Spleen (tissue), 11 donors: ENCODE measurements around the gene RAPGEF4. TPM values are rescaled to one million over a fixed set of nuclear protein-coding genes. Genes with fewer than 3 reads are reported as not detected.

ENCODE experiments used
- DNase-seq: peaks from one replicate; pipeline ENCODE4 v3.0.0-alpha.2; 2020
- H3K27ac ChIP-seq, 8 donors: fragments of 200-600 bp; sonication (generic) in 7 of 8; 1 replicate in 4 of 8; 2 replicates in 4 of 8; pipeline versions ENCODE4 v1.5.0 to v1.8.0; 2016 to 2021; ENCODE audit warnings: inconsistent platforms in 4 of 8, mild to moderate bottlenecking in 4 of 8, moderate library complexity in 1 of 8
- H3K27me3 ChIP-seq, 7 donors: fragments of 200-600 bp; sonication (generic) in 6 of 7; replicated peaks in 1 of 7; 1 replicate in 4 of 7; 2 replicates in 3 of 7; pipeline versions ENCODE4 v1.5.0 to v1.8.0; 2016 to 2021; ENCODE audit warnings: inconsistent platforms in 3 of 7, mild to moderate bottlenecking in 1 of 7
- H3K36me3 ChIP-seq, 6 donors: fragments of 200-600 bp; sonication (generic) in 5 of 6; 1 replicate in 4 of 6; 2 replicates in 2 of 6; pipeline versions ENCODE4 v1.5.0 to v1.8.0; 2016 to 2021; ENCODE audit warnings: inconsistent platforms in 2 of 6
- H3K4me1 ChIP-seq, 6 donors: fragments of 200-600 bp; sonication (generic) in 5 of 6; 1 replicate in 3 of 6; 2 replicates in 3 of 6; pipeline versions ENCODE4 v1.5.0 to v1.8.0; 2016 to 2021; ENCODE audit warnings: inconsistent platforms in 3 of 6
- H3K4me3 ChIP-seq, 8 donors: fragments of 200-600 bp; sonication (generic) in 7 of 8; 1 replicate in 4 of 8; 2 replicates in 4 of 8; pipeline versions ENCODE4 v1.5.0 to v1.8.0; 2016 to 2021; ENCODE audit warnings: inconsistent platforms in 4 of 8, mild to moderate bottlenecking in 4 of 8, moderate library complexity in 2 of 8
- H3K9me3 ChIP-seq, 8 donors: fragments of 200-600 bp; sonication (generic) in 7 of 8; 1 replicate in 4 of 8; 2 replicates in 4 of 8; pipeline versions ENCODE4 v1.5.0 to v1.8.0; 2016 to 2021; ENCODE audit warnings: inconsistent platforms in 4 of 8
- POLR2A ChIP-seq, 3 donors: fragments of 450-650 bp; IDR thresholded peaks; one replicate each; pipeline ENCODE4 v1.5.1; 2017; ENCODE audit warnings: antibody characterized with exemption in 3 of 3, mild to moderate bottlenecking in 1 of 3
- POLR2AphosphoS5 ChIP-seq, 3 donors: sonication (generic); formaldehyde crosslinking; IDR thresholded peaks; one replicate each; pipeline ENCODE4 v1.5.1; 2017; ENCODE audit warnings: antibody characterized with exemption in 3 of 3
- WGBS, 5 donors: extraction: QIAGEN DNeasy Blood & Tissue Kit in 3 of 5; methylation state at CpG; one replicate each; pipeline versions ENCODE4 v1.1.5 to v1.1.7; 2013 to 2018; 5-methylcytosine and 5-hydroxymethylcytosine counted together
- intact Hi-C: fragments of 100-400 bp; cut with DNase I; formaldehyde crosslinking; loops from one replicate; pipeline ENCODE4 v1.15.0; 2023; ENCODE audit warnings: low total_unique reads
- polyA plus RNA-seq, 3 donors: library from polyadenylated mRNA; stranded (reverse); fragments of 200-250 nt; gene quantifications; one replicate each; pipeline ENCODE4 v1.2.1, GENCODE V29; 2013
- total RNA-seq, 7 donors: library from RNA; depleted of rRNA in 3 of 7; stranded (reverse); fragments of >200 nt in 3 of 7; fragmentation: NEBNext Ultra II Directional in 4 of 7; extraction: Animal tissue kit (Norgen Biotek cat#: 25700) in 4 of 7; gene quantifications; one replicate each; pipeline versions ENCODE4 v1.1.0 to v1.2.1, GENCODE V29; 2016 to 2021
- TF ChIP-seq, protein P1 (sequence below), 11 experiments: fragments of 200-600 bp in 7 of 11; fragments of 450-650 bp in 4 of 11; sonication (generic) in 4 of 11; IDR thresholded peaks in 8 of 11; conservative IDR thresholded peaks in 3 of 11; 1 replicate in 7 of 11; 2 replicates in 4 of 11; pipeline versions ENCODE4 v1.4.0 to v1.8.0; 2016 to 2021; ENCODE audit warnings: antibody characterized with exemption in 11 of 11, inconsistent platforms in 4 of 11, mild to moderate bottlenecking in 1 of 11
- donor health status: healthy with polysubstance abuse.
- donor health status: DM: no; HTN: no; CAD: no; lungs with moderate emphysema.
- donor health status: DM: no; HTN: no; CAD: no.
- donor health status: Bipolar disorder and iron deficiency.
- donor health status: healthy.
- donor health status: DM: no; HTN: no; CAD: no.
- donor health status: DM: yes; HTN: yes; CAD: no.

The RAPGEF4 gene
- total and polyA plus RNA-seq, 10 donors, result 0.52 to 11.0 (median 1.9) TPM

DNA sequence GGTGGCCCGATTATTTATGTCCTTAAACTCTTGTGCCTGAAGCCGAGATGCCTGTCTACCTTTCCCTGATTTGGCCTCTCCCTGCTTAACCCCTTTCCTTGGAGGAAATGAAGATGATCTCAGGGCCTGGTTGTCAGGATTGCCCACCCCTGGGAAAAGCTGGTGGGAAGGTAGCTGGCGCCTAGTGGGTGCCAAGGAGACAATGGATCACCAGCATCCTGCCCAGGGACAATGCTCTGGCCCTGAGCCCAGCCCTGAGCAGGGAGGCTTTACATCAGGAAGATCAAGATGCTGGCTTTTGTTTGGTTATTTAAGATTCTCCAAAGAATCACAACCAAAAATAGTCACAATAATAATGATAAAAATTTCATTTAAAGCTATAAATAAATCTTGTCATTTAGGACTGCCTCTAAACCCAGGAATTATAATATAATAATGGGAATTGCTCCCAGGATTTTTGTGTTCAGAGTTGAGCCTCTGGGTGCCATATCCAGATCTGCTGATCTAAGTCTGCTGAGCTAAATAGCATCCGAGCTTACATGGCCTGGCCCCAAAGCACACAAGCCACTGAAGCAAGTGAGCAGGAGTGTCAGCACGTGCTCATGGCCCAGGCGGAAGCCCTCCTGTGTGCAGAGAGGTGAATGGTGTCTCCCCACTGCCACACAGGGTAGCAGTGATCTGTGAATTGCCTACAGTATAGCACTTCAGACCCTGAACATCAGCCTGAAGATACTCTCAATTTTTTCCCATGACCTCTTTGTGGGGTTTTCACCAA lies 282.2 kb downstream of the RAPGEF4 start:
- no peak for DNase-seq
- H3K36me3 ChIP-seq, result no peaks in the 10 kb centered on the region
- TF ChIP-seq, protein P1, sequence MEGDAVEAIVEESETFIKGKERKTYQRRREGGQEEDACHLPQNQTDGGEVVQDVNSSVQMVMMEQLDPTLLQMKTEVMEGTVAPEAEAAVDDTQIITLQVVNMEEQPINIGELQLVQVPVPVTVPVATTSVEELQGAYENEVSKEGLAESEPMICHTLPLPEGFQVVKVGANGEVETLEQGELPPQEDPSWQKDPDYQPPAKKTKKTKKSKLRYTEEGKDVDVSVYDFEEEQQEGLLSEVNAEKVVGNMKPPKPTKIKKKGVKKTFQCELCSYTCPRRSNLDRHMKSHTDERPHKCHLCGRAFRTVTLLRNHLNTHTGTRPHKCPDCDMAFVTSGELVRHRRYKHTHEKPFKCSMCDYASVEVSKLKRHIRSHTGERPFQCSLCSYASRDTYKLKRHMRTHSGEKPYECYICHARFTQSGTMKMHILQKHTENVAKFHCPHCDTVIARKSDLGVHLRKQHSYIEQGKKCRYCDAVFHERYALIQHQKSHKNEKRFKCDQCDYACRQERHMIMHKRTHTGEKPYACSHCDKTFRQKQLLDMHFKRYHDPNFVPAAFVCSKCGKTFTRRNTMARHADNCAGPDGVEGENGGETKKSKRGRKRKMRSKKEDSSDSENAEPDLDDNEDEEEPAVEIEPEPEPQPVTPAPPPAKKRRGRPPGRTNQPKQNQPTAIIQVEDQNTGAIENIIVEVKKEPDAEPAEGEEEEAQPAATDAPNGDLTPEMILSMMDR (IDR thresholded peaks at IDR 0.05 in 8 of 11, conservative IDR thresholded peaks at IDR 0.05 in 3 of 11), result no peak
- TF ChIP-seq POLR2A (IDR thresholded peaks at IDR 0.05) (no peak), POLR2AphosphoS5 (IDR thresholded peaks at IDR 0.05) (no peak)
- H3K4me1 ChIP-seq, result no peaks in the 10 kb centered on the region
- H3K27ac ChIP-seq, result no peak overlapping the region
- intact Hi-C loops, result no loop called here
- WGBS, 5 donors, result 70 to 87% (median 83%) methylated on average over 6 of the region's 6 CpGs
- no peaks in the 10 kb centered on the region for H3K27me3 ChIP-seq
- H3K9me3 ChIP-seq, result no peaks in the 10 kb centered on the region
- H3K4me3 ChIP-seq, result no peak overlapping the region

DNA sequence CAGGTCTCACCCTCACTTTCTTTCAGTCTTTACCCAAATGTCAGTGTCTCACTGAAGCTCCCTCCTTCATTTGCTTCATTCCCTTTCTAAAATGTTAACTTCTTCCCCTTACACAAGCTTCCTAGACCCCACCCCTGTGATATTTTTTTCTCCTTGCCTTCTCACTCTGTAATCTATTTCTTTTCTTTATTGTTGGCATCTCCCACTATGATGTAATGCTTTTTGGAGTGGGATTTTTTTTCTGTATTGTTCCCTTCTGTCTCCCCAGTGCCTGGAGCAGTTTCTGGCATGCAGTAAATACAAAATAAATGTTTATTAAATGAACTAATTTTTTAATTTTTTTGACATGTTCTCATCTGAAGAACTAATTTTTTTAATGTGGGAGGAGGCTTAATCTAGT lies 284.1 kb downstream of the RAPGEF4 start:
- H3K27me3 ChIP-seq, result no peaks in the 10 kb centered on the region
- H3K36me3 ChIP-seq, result no peaks in the 10 kb centered on the region
- DNase-seq, result no peak
- no peak overlapping the region for H3K4me3 ChIP-seq
- H3K9me3 ChIP-seq, result no peaks in the 10 kb centered on the region
- intact Hi-C loops, result no loop called here
- no peak overlapping the region for H3K27ac ChIP-seq
- TF ChIP-seq, protein P1 (IDR thresholded peaks at IDR 0.05 in 8 of 11, conservative IDR thresholded peaks at IDR 0.05 in 3 of 11), result no peak
- TF ChIP-seq POLR2A (IDR thresholded peaks at IDR 0.05) (no peak), POLR2AphosphoS5 (IDR thresholded peaks at IDR 0.05) (no peak)
- H3K4me1 ChIP-seq, result no peaks in the 10 kb centered on the region

DNA sequence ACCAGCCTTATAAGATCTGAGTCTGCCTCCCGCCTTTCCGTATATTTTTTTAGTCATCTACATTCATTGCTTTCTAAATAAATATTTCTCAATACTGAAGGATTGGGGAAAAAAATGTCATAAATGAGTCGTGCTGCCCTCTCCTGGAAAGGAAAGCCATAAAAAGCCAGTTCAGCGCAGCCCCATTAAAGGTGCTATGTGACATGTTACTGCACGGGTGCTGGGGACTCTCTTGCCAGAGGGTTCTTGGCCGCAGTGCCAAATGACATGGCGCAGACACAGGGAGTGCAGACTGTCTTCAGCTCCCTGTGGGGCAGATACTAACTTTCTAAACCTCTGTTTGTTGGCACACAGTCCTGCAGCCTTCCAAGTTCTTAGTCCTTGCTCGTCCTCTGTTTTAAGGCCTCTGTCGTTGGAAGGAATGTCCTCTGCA lies 286.3 kb downstream of the RAPGEF4 start:
- 67 to 78% (median 76%) methylated on average over 9 of the region's 9 CpGs for WGBS, 5 donors
- DNase-seq, result no peak
- H3K4me3 ChIP-seq, result no peak overlapping the region

DNA sequence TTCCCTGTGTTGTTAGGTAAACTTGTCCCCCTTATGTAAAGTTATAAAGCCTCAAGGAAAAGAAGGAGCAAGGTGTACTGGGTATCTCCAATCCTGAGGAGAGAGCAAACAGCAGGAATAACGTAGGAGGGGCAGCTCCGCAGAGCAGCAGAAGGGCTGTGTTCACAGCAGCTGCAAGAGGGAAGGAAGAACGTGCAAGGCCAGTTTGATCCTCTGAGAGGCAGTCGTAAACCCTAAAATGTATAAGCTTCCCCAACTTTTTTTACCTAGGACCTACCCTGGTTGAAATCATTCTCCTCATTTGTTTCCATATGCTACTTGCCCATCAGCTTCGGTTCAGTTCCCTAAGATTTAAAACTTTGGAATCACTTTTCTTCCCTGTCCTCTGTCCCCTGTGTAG lies 288.1 kb downstream of the RAPGEF4 start:
- no peaks in the 10 kb centered on the region for H3K9me3 ChIP-seq
- no peaks in the 10 kb centered on the region for H3K27me3 ChIP-seq
- TF ChIP-seq, protein P1 (IDR thresholded peaks at IDR 0.05 in 8 of 11, conservative IDR thresholded peaks at IDR 0.05 in 3 of 11), result no peak
- no peak for TF ChIP-seq POLR2AphosphoS5 (IDR thresholded peaks at IDR 0.05)
- TF ChIP-seq POLR2A (IDR thresholded peaks at IDR 0.05), result no peak
- DNase-seq, result no peak
- H3K36me3 ChIP-seq, result no peaks in the 10 kb centered on the region
- peaks cover 0 to 9% (median 0%) of the 10 kb centered on the region in 6 donors for H3K4me1 ChIP-seq
- no peak overlapping the region for H3K27ac ChIP-seq
- intact Hi-C loops, result no loop called here
- 73 to 85% (median 82%) methylated on average over 5 of the region's 5 CpGs for WGBS, 5 donors
- no peak overlapping the region for H3K4me3 ChIP-seq

More for the DNA sequence above, 286.3 kb downstream of the RAPGEF4 start:
- Histone ChIP-seq H3K27ac (no peak overlapping the region), H3K27me3 (no peaks in the 10 kb centered on the region), H3K9me3 (no peaks in the 10 kb centered on the region), H3K36me3 (no peaks in the 10 kb centered on the region), H3K4me1 (no peaks in the 10 kb centered on the region)
- TF ChIP-seq POLR2A (IDR thresholded peaks at IDR 0.05), result no peak
- TF ChIP-seq, protein P1 (IDR thresholded peaks at IDR 0.05 in 8 of 11, conservative IDR thresholded peaks at IDR 0.05 in 3 of 11), result peak in 1 of 11 experiments; percentile 2
- intact Hi-C loops, result no loop called here
